Inflammatory macrophage (primary cell): ENCODE data around the gene LRGUK.

Experiments
- DNase-seq, 2 donors: peaks; one replicate each; pipeline ENCODE4 v3.0.0-alpha.2; 2020 to 2022

LRGUK gene

GRCh38 chr7:134307320-134307719 lies 180.2 kb downstream of the LRGUK start:
- no peak for DNase-seq

GRCh38 chr7:134308548-134308947 lies 181.4 kb downstream of the LRGUK start:
- DNase-seq: no peak

- no peak for DNase-seq
Measured at GRCh38 chr7:134311807-134312206, 184.7 kb downstream of the LRGUK start.

GRCh38 chr7:134312717-134313116 lies 185.6 kb downstream of the LRGUK start:
- no peak for DNase-seq

DNA sequence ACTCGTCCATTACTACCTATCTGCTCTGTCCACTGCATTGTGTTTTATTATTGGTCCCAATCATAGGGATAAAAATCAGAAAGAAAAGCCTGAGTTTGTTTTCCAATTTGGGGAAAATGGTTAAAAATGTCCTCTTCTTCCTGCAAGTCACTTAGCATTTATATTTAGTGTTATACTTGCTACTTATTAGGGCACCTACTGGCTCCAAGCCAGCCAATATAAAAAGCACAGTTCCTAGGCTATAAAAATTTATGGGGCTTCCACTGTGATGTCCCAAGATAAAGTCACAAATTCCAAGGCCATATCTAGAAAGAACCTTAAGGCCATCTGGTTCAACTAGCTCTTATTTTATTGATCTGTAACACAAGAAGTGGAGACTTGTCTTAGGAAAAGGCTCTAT lies 186.4 kb downstream of the LRGUK start:
- no peak for DNase-seq
